ENCODE measurements around the gene NAE1. TPM values are rescaled to one million over a fixed set of nuclear protein-coding genes. Genes with fewer than 3 reads are reported as not detected.

NAE1 gene
- total RNA-seq (2021) (103 to 129 TPM (median 107 TPM) in 3 replicates), Bru-seq, nascent RNA (percentile 84 among the genes with signal in this experiment)
- long read RNA-seq, experiment 1, transcript NAE1-201 (20 exons, 1,837 nt) = major isoform, 378 of 510 reads
- long read RNA-seq, experiment 1, transcript NAE1-204 (19 exons, 1,654 nt) = minor isoform, 12 of 510 reads
- long read RNA-seq, experiment 1, transcript NAE1-203 (21 exons, 1,909 nt) = minor isoform, 39 of 510 reads
- long read RNA-seq, experiment 1, partial matches to known transcripts = 25 of 510 reads
- long read RNA-seq, experiment 1, other reads (novel, unspliced or antisense) = 54 of 510 reads
- long read RNA-seq, experiment 2, transcript NAE1-201 (20 exons, 1,837 nt) = major isoform, 20 of 124 reads
- long read RNA-seq, experiment 2, partial matches to known transcripts = 32 of 124 reads
- long read RNA-seq, experiment 2, other reads (novel, unspliced or antisense) = 64 of 124 reads
- long read RNA-seq, experiment 3, transcript NAE1-203 (21 exons, 1,909 nt) = minor isoform, 32 of 896 reads
- long read RNA-seq, experiment 3, transcript NAE1-201 (20 exons, 1,837 nt) = major isoform, 654 of 896 reads
- long read RNA-seq, experiment 3, transcript NAE1-204 (19 exons, 1,654 nt) = minor isoform, 31 of 896 reads
- long read RNA-seq, experiment 3, partial matches to known transcripts = 83 of 896 reads
- long read RNA-seq, experiment 3, other reads (novel, unspliced or antisense) = 95 of 896 reads

DNA sequence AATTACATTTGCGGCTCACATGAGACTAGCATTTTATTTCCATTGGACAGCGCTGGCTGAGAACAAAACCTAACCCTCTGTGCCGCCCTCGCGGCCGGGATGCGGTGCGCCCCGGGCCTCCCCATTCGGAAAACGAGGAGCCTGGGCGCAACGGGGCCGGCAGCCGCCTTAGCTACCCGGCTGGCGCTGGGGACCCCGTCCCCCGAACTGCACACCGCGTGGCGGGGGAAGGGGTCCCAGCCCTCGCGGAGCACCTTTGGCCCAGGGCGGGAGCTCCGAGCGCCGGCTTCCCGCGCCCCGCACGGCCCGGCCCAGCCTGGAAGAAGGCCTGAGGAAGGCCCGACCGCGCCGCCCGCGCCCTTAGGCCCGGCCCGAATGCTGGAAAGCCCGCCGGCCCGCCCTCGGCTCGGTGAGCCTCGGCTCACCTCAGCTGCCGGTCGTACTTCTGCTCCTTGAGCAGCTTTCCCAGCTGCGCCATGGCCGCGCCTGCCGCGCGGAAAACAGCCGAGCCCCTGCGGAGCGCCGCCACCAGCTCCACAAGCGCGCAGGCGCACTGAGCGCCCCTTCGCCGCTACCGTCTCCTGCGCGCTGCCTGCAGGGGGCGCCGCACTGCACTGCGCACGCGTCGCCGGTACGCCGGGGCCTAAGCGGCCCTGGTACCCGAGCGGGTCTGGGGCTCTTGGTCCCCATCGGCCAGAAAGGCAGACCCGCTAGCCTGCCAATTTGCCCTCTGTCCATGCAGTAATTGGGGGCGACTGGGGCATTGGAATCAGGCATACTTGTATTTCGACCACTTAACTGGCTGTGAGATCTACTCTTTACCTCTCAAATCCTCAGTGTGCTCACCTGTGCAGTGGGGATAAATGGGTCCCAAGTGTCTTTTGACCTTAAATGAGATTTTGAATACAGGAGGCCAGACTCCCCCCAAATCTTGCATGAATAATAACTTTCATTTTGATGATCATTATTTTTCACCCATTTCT is at the start of gene NAE1:
Gene NAE1 (minus strand): TSS at position 555 of the 983 bp plus-strand sequence. CDS start 77 bp downstream, at position 478.
- Mint-ChIP-seq H3K27me3 (ENCODE audit: low read depth) (peaks cover 14% of the 10 kb centered on the region), H3K4me1 (peaks cover 20% of the 10 kb centered on the region), H3K36me3 (peaks cover 18% of the 10 kb centered on the region), H3K4me3 (peak within 1 kb of the TSS; percentile 67), H3K27ac (no peak within 1 kb of the TSS), H3K9me3 (no peaks in the 10 kb centered on the region)
- ATAC-seq = peak; percentile 96
- ChIA-PET CTCF (interaction anchor here (0.5 to 4.7 kb wide), 78 partner anchors 8 to 563 kb away, joined by 3 to 100 read pairs (median 4); partner anchors contain the start of genes CA7, CDH16, CES3 and DYNC1LI2), POLR2A (interaction anchor here (1.0 to 1.8 kb wide), 6 partner anchors 15 to 98 kb away, joined by 3 to 7 read pairs (median 4); partner anchors contain the start of genes PDP2 and TERB1)
- DNase-seq (ENCODE audit: low spot score) = peak; percentile 90
- peak; percentile 78; the same call in 1 of the 2 replicates for TF ChIP-seq ELF4 (CRISPR knock-in tag; IDR thresholded peaks at IDR 0.05; ENCODE audit: low read depth)
- TF ChIP-seq, protein P1, sequence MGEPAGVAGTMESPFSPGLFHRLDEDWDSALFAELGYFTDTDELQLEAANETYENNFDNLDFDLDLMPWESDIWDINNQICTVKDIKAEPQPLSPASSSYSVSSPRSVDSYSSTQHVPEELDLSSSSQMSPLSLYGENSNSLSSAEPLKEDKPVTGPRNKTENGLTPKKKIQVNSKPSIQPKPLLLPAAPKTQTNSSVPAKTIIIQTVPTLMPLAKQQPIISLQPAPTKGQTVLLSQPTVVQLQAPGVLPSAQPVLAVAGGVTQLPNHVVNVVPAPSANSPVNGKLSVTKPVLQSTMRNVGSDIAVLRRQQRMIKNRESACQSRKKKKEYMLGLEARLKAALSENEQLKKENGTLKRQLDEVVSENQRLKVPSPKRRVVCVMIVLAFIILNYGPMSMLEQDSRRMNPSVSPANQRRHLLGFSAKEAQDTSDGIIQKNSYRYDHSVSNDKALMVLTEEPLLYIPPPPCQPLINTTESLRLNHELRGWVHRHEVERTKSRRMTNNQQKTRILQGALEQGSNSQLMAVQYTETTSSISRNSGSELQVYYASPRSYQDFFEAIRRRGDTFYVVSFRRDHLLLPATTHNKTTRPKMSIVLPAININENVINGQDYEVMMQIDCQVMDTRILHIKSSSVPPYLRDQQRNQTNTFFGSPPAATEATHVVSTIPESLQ (CRISPR knock-in tag; IDR thresholded peaks at IDR 0.05) = 0 out of 2 replicates have a peak, but pooled peaks have one; percentile 52
- TF ChIP-seq, protein P2, sequence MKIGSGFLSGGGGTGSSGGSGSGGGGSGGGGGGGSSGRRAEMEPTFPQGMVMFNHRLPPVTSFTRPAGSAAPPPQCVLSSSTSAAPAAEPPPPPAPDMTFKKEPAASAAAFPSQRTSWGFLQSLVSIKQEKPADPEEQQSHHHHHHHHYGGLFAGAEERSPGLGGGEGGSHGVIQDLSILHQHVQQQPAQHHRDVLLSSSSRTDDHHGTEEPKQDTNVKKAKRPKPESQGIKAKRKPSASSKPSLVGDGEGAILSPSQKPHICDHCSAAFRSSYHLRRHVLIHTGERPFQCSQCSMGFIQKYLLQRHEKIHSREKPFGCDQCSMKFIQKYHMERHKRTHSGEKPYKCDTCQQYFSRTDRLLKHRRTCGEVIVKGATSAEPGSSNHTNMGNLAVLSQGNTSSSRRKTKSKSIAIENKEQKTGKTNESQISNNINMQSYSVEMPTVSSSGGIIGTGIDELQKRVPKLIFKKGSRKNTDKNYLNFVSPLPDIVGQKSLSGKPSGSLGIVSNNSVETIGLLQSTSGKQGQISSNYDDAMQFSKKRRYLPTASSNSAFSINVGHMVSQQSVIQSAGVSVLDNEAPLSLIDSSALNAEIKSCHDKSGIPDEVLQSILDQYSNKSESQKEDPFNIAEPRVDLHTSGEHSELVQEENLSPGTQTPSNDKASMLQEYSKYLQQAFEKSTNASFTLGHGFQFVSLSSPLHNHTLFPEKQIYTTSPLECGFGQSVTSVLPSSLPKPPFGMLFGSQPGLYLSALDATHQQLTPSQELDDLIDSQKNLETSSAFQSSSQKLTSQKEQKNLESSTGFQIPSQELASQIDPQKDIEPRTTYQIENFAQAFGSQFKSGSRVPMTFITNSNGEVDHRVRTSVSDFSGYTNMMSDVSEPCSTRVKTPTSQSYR (CRISPR knock-in tag; IDR thresholded peaks at IDR 0.05) = no peak
- no peak for TF ChIP-seq NR3C1 (CRISPR knock-in tag; conservative IDR thresholded peaks at IDR 0.05; ENCODE audit: low read depth)
- 0 out of 2 replicates have a peak, but pooled peaks have one; percentile 16 for TF ChIP-seq JUN (CRISPR knock-in tag; IDR thresholded peaks at IDR 0.05)
- 0 out of 2 replicates have a peak, but pooled peaks have one; percentile 31 for TF ChIP-seq KAT7 (CRISPR knock-in tag; IDR thresholded peaks at IDR 0.05; ENCODE audit: borderline replicate concordance)
- TF ChIP-seq GTF2I (CRISPR knock-in tag; conservative IDR thresholded peaks at IDR 0.05) = peak; percentile 94
- TF ChIP-seq, protein P3, sequence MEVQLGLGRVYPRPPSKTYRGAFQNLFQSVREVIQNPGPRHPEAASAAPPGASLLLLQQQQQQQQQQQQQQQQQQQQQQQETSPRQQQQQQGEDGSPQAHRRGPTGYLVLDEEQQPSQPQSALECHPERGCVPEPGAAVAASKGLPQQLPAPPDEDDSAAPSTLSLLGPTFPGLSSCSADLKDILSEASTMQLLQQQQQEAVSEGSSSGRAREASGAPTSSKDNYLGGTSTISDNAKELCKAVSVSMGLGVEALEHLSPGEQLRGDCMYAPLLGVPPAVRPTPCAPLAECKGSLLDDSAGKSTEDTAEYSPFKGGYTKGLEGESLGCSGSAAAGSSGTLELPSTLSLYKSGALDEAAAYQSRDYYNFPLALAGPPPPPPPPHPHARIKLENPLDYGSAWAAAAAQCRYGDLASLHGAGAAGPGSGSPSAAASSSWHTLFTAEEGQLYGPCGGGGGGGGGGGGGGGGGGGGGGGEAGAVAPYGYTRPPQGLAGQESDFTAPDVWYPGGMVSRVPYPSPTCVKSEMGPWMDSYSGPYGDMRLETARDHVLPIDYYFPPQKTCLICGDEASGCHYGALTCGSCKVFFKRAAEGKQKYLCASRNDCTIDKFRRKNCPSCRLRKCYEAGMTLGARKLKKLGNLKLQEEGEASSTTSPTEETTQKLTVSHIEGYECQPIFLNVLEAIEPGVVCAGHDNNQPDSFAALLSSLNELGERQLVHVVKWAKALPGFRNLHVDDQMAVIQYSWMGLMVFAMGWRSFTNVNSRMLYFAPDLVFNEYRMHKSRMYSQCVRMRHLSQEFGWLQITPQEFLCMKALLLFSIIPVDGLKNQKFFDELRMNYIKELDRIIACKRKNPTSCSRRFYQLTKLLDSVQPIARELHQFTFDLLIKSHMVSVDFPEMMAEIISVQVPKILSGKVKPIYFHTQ (CRISPR knock-in tag; IDR thresholded peaks at IDR 0.05) = no peak
- TF ChIP-seq ATF1 (CRISPR knock-in tag; IDR thresholded peaks at IDR 0.05) = peak; percentile 90
- TF ChIP-seq, protein P4, sequence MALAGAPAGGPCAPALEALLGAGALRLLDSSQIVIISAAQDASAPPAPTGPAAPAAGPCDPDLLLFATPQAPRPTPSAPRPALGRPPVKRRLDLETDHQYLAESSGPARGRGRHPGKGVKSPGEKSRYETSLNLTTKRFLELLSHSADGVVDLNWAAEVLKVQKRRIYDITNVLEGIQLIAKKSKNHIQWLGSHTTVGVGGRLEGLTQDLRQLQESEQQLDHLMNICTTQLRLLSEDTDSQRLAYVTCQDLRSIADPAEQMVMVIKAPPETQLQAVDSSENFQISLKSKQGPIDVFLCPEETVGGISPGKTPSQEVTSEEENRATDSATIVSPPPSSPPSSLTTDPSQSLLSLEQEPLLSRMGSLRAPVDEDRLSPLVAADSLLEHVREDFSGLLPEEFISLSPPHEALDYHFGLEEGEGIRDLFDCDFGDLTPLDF (CRISPR knock-in tag; IDR thresholded peaks at IDR 0.05) = 0 out of 2 replicates have a peak, but pooled peaks have one; percentile 49
- TF ChIP-seq, protein P5, sequence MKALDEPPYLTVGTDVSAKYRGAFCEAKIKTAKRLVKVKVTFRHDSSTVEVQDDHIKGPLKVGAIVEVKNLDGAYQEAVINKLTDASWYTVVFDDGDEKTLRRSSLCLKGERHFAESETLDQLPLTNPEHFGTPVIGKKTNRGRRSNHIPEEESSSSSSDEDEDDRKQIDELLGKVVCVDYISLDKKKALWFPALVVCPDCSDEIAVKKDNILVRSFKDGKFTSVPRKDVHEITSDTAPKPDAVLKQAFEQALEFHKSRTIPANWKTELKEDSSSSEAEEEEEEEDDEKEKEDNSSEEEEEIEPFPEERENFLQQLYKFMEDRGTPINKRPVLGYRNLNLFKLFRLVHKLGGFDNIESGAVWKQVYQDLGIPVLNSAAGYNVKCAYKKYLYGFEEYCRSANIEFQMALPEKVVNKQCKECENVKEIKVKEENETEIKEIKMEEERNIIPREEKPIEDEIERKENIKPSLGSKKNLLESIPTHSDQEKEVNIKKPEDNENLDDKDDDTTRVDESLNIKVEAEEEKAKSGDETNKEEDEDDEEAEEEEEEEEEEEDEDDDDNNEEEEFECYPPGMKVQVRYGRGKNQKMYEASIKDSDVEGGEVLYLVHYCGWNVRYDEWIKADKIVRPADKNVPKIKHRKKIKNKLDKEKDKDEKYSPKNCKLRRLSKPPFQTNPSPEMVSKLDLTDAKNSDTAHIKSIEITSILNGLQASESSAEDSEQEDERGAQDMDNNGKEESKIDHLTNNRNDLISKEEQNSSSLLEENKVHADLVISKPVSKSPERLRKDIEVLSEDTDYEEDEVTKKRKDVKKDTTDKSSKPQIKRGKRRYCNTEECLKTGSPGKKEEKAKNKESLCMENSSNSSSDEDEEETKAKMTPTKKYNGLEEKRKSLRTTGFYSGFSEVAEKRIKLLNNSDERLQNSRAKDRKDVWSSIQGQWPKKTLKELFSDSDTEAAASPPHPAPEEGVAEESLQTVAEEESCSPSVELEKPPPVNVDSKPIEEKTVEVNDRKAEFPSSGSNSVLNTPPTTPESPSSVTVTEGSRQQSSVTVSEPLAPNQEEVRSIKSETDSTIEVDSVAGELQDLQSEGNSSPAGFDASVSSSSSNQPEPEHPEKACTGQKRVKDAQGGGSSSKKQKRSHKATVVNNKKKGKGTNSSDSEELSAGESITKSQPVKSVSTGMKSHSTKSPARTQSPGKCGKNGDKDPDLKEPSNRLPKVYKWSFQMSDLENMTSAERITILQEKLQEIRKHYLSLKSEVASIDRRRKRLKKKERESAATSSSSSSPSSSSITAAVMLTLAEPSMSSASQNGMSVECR (CRISPR knock-in tag; IDR thresholded peaks at IDR 0.05; ENCODE audit: borderline replicate concordance) = peak; percentile 84; the same call in 1 of the 2 replicates
- TF ChIP-seq, protein P6, sequence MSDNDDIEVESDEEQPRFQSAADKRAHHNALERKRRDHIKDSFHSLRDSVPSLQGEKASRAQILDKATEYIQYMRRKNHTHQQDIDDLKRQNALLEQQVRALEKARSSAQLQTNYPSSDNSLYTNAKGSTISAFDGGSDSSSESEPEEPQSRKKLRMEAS (CRISPR knock-in tag; IDR thresholded peaks at IDR 0.05) = peak; percentile 81
- TF ChIP-seq FOXP1 (CRISPR knock-in tag; IDR thresholded peaks at IDR 0.05; ENCODE audit: borderline replicate concordance) = peak; percentile 95
- 0 out of 2 replicates have a peak, but pooled peaks have one; percentile 52 for TF ChIP-seq TP53 (CRISPR knock-in tag; IDR thresholded peaks at IDR 0.05)
- TF ChIP-seq GABPB1 (CRISPR knock-in tag; IDR thresholded peaks at IDR 0.05) = peak; percentile 57; the same call in 1 of the 2 replicates
- TF ChIP-seq NFYB (CRISPR knock-in tag; conservative IDR thresholded peaks at IDR 0.05; ENCODE audit: low read depth) = no peak; the same call in 1 of the 2 replicates
- TF ChIP-seq SP1 (CRISPR knock-in tag; conservative IDR thresholded peaks at IDR 0.05) = peak; percentile 69
- TF ChIP-seq CREM (CRISPR knock-in tag; IDR thresholded peaks at IDR 0.05) = peak; percentile 54
